Neural crest cell (in vitro differentiated cells): ENCODE results near the gene MRPL58. TPM values are rescaled to one million over a fixed set of nuclear protein-coding genes. Genes with fewer than 3 reads are reported as not detected.

Experiments used
- DNase-seq: peaks from one replicate; pipeline ENCODE4 v3.0.0; 2021; ENCODE audit warnings: low read depth, mixed read lengths, low spot score
- H3K27ac Mint-ChIP-seq: one replicate; pipeline ENCODE4 v1.8.0; 2021; ENCODE audit warnings: mild to moderate bottlenecking, mixed read lengths; ENCODE audit not compliant: unreplicated experiment
- H3K27me3 Mint-ChIP-seq: 2 replicates; pipeline ENCODE4 v1.8.0; 2021; ENCODE audit warnings: low read depth, mild to moderate bottlenecking, mixed read lengths
- H3K36me3 Mint-ChIP-seq: 2 replicates; pipeline ENCODE4 v1.8.0; 2021; ENCODE audit warnings: low read depth, mild to moderate bottlenecking, mixed read lengths
- H3K4me1 Mint-ChIP-seq: 2 replicates; pipeline ENCODE4 v1.8.0; 2021; ENCODE audit warnings: mixed read lengths
- H3K4me3 Mint-ChIP-seq: one replicate; pipeline ENCODE4 v1.8.0; 2021; ENCODE audit warnings: mild to moderate bottlenecking, mixed read lengths
- H3K9me3 Mint-ChIP-seq: 2 replicates; pipeline ENCODE4 v1.8.0; 2021; ENCODE audit warnings: mixed read lengths
- CTCF ChIP-seq: fragments of 200-600 bp; sonication (generic); conservative IDR thresholded peaks from 2 replicates; pipeline ENCODE4 v1.5.0; 2021; ENCODE audit warnings: antibody characterized with exemption, mild to moderate bottlenecking
- total RNA-seq: library from RNA; stranded (reverse); gene quantifications from 2 replicates; pipeline ENCODE4 v1.2.1, GENCODE V29; 2021

The MRPL58 gene
- total RNA-seq, 1 donor from 2014 or later: 35.3 TPM

DNA sequence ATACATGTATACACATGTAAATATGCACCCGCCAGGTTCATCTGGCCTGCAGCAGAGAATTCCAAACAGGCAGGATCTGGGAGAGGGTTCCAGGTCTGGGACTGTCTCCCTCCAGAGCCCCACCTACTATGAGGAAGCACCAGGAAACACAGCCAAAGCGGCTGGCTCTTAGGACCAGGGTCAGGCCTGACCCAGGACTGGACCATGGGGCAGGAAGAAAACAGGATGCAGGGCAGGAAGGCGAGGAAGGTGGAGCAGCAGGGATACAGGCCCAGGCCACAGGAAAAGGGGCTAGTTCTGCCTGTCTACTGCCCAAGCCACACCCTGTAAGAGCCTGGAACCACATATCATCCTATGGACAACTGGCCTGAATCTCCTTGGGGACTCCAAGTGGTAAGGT is 42.1 kb upstream of the MRPL58 start:
- Mint-ChIP-seq H3K27me3 (peaks cover 43% of the 10 kb centered on the region), H3K36me3 (no peaks in the 10 kb centered on the region), H3K4me1 (peaks cover 5% of the 10 kb centered on the region), H3K9me3 (no peaks in the 10 kb centered on the region), H3K4me3 (peak overlapping the region; percentile 74), H3K27ac (no peak overlapping the region)
- DNase-seq: no peak
- TF ChIP-seq CTCF: no peak

GRCh38 chr17:74971069-74971841 is 41.2 kb upstream of the MRPL58 start:
- peaks cover 52% of the 10 kb centered on the region for H3K27me3 Mint-ChIP-seq
- H3K9me3 Mint-ChIP-seq: no peaks in the 10 kb centered on the region
- H3K4me1 Mint-ChIP-seq: peaks cover 5% of the 10 kb centered on the region
- no peak overlapping the region for H3K27ac Mint-ChIP-seq
- H3K4me3 Mint-ChIP-seq: peak overlapping the region; percentile 74
- DNase-seq: no peak
- no peaks in the 10 kb centered on the region for H3K36me3 Mint-ChIP-seq
- no peak for TF ChIP-seq CTCF

GRCh38 chr17:74971842-74972106 is 40.7 kb upstream of the MRPL58 start:
- no peak for TF ChIP-seq CTCF
- H3K36me3 Mint-ChIP-seq: no peaks in the 10 kb centered on the region
- H3K9me3 Mint-ChIP-seq: no peaks in the 10 kb centered on the region
- no peak overlapping the region for H3K27ac Mint-ChIP-seq
- DNase-seq: no peak
- H3K4me1 Mint-ChIP-seq: peaks cover 5% of the 10 kb centered on the region
- peak overlapping the region; percentile 74 for H3K4me3 Mint-ChIP-seq
- peaks cover 52% of the 10 kb centered on the region for H3K27me3 Mint-ChIP-seq

- no peak for TF ChIP-seq CTCF
- Mint-ChIP-seq H3K36me3 (no peaks in the 10 kb centered on the region), H3K4me1 (peaks cover 5% of the 10 kb centered on the region), H3K27me3 (peaks cover 52% of the 10 kb centered on the region), H3K9me3 (no peaks in the 10 kb centered on the region), H3K27ac (no peak within 1 kb of the TSS), H3K4me3 (peak within 1 kb of the TSS; percentile 85)
- DNase-seq: peak; percentile 59
Observed at GRCh38 chr17:74972107-74972972, 40.1 kb upstream of the MRPL58 start, which contains the start of gene HID1. HID1 (minus strand) TSS chr17:74972759; CDS start chr17:74972656, 103 bp downstream.

- no peaks in the 10 kb centered on the region for H3K9me3 Mint-ChIP-seq
- H3K4me3 Mint-ChIP-seq: peak overlapping the region; percentile 85
- DNase-seq: no peak
- H3K27ac Mint-ChIP-seq: no peak overlapping the region
- no peak for TF ChIP-seq CTCF
- H3K4me1 Mint-ChIP-seq: peaks cover 5% of the 10 kb centered on the region
- H3K36me3 Mint-ChIP-seq: no peaks in the 10 kb centered on the region
- peaks cover 54% of the 10 kb centered on the region for H3K27me3 Mint-ChIP-seq
Observed at GRCh38 chr17:74972973-74973328, 39.5 kb upstream of the MRPL58 start.
